Keratinocyte (primary cell): ENCODE results near the gene C11orf58.

Experiments
- EZH2 ChIP-seq: IDR thresholded peaks from one replicate; pipeline ENCODE4 v1.6.1; 2012; ENCODE audit warnings: inconsistent platforms, mild to moderate bottlenecking, low read length, moderate library complexity
- TF ChIP-seq, protein P1 (sequence below), 3 experiments: IDR thresholded peaks in 1 of 3; conservative IDR thresholded peaks in 1 of 3; optimal IDR thresholded peaks in 1 of 3; 2 replicates in 2 of 3; 3 replicates in 1 of 3; pipeline versions ENCODE3 to v1.5.1; 2011; ENCODE audit warnings: low read length in 3 of 3, mild to moderate bottlenecking in 3 of 3, moderate library complexity in 2 of 3, control low read depth in 1 of 3, inconsistent platforms in 1 of 3; ENCODE audit not compliant: insufficient read depth in 2 of 3; ENCODE audit errors: extremely low read depth in 1 of 3

DNA sequence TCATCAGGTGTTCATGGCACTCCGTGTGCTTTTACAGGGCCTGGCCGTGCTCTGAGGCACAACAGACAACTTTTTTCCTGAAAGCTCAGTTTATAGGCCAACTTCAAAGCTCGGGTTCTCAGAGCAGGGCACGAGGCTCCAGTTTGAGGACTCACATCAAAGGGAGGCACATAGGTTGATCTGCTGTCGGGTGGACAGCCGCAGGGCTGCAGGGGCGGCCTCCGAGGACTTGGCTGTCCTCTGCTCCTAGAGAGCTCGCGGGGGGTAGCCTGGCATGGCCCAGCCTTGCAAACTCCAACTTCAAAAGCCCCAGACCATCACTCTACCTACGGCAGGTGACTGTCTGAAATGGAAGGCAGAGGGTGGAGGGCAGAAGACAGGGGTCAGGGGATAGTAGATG lies 31.6 kb downstream of the C11orf58 start:
- TF ChIP-seq, protein P1, sequence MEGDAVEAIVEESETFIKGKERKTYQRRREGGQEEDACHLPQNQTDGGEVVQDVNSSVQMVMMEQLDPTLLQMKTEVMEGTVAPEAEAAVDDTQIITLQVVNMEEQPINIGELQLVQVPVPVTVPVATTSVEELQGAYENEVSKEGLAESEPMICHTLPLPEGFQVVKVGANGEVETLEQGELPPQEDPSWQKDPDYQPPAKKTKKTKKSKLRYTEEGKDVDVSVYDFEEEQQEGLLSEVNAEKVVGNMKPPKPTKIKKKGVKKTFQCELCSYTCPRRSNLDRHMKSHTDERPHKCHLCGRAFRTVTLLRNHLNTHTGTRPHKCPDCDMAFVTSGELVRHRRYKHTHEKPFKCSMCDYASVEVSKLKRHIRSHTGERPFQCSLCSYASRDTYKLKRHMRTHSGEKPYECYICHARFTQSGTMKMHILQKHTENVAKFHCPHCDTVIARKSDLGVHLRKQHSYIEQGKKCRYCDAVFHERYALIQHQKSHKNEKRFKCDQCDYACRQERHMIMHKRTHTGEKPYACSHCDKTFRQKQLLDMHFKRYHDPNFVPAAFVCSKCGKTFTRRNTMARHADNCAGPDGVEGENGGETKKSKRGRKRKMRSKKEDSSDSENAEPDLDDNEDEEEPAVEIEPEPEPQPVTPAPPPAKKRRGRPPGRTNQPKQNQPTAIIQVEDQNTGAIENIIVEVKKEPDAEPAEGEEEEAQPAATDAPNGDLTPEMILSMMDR (optimal IDR thresholded peaks at IDR 0.05 in 1 of 3, IDR thresholded peaks at IDR 0.05 in 1 of 3, conservative IDR thresholded peaks at IDR 0.05 in 1 of 3; ENCODE audit: extremely low read depth in 1 of 3, insufficient read depth in 2 of 3, low read length in 3 of 3): no peak
- no peak for TF ChIP-seq EZH2
